Neutrophil (primary cell): Measurements from ENCODE around the gene PUS7L.

ENCODE experiments used
- H3K27ac ChIP-seq: fragments of 200-600 bp; sonication (generic); 2 replicates; pipeline ENCODE4 v1.5.1; 2016; ENCODE audit warnings: mild to moderate bottlenecking, moderate library complexity
- H3K27me3 ChIP-seq: fragments of 200-600 bp; sonication (generic); 2 replicates; pipeline ENCODE4 v1.6.0; 2016; ENCODE audit warnings: mild to moderate bottlenecking
- H3K36me3 ChIP-seq: fragments of 200-600 bp; sonication (generic); 2 replicates; pipeline ENCODE4 v1.5.1; 2017
- H3K4me1 ChIP-seq, 2 experiments: fragments of 200-600 bp in 1 of 2; sonication (generic) in 1 of 2; 1 replicate in 1 of 2; 2 replicates in 1 of 2; pipeline versions ENCODE4 v1.5.1 to v1.6.1; 2013 to 2016; ENCODE audit warnings: low read depth in 1 of 2, low read length in 1 of 2, mild to moderate bottlenecking in 1 of 2, moderate library complexity in 1 of 2; ENCODE audit not compliant: control insufficient read depth in 1 of 2, insufficient read depth in 1 of 2
- H3K4me3 ChIP-seq, 2 experiments: fragments of 200-600 bp in 1 of 2; sonication (generic) in 1 of 2; 1 replicate in 1 of 2; 2 replicates in 1 of 2; pipeline ENCODE4 v1.5.1; 2013 to 2016; ENCODE audit warnings: low read depth in 1 of 2, low read length in 1 of 2, mild to moderate bottlenecking in 1 of 2, moderate library complexity in 1 of 2
- H3K9me3 ChIP-seq: fragments of 200-600 bp; sonication (generic); 2 replicates; pipeline ENCODE4 v1.5.1; 2016
- CTCF ChIP-seq: fragments of 200-600 bp; sonication (generic); IDR thresholded peaks from 2 replicates; pipeline ENCODE4 v1.5.1; 2016; ENCODE audit warnings: antibody characterized with exemption

PUS7L gene

GRCh38 chr12:43797561-43798217, 39.1 kb upstream of the PUS7L start:
- Histone ChIP-seq H3K4me3 (no peak overlapping the region), H3K9me3 (no peaks in the 10 kb centered on the region), H3K4me1 (peaks cover 0 to 1% of the 10 kb centered on the region in 2 experiments), H3K36me3 (peaks cover 95% of the 10 kb centered on the region), H3K27me3 (no peaks in the 10 kb centered on the region), H3K27ac (no peak overlapping the region)
- TF ChIP-seq CTCF: no peak

- peaks cover 86% of the 10 kb centered on the region for H3K36me3 ChIP-seq
- TF ChIP-seq CTCF: no peak
Observed at GRCh38 chr12:43795716-43796280, 37.2 kb upstream of the PUS7L start.

GRCh38 chr12:43789941-43790340, 31.4 kb upstream of the PUS7L start:
- TF ChIP-seq CTCF: no peak
- H3K27me3 ChIP-seq: no peaks in the 10 kb centered on the region
- H3K9me3 ChIP-seq: no peaks in the 10 kb centered on the region
- peaks cover 70% of the 10 kb centered on the region for H3K36me3 ChIP-seq
- no peaks in the 10 kb centered on the region for H3K4me1 ChIP-seq
- H3K27ac ChIP-seq: no peak overlapping the region
- H3K4me3 ChIP-seq: no peak overlapping the region

More at GRCh38 chr12:43795716-43796280, 37.2 kb upstream of the PUS7L start:
- no peaks in the 10 kb centered on the region for H3K4me1 ChIP-seq
- no peaks in the 10 kb centered on the region for H3K9me3 ChIP-seq
- no peaks in the 10 kb centered on the region for H3K27me3 ChIP-seq
- H3K4me3 ChIP-seq: no peak overlapping the region
- no peak overlapping the region for H3K27ac ChIP-seq

- no peaks in the 10 kb centered on the region for H3K27me3 ChIP-seq
- no peak for TF ChIP-seq CTCF
- no peaks in the 10 kb centered on the region for H3K4me1 ChIP-seq
- no peak overlapping the region for H3K27ac ChIP-seq
- no peaks in the 10 kb centered on the region for H3K9me3 ChIP-seq
- peaks cover 73% of the 10 kb centered on the region for H3K36me3 ChIP-seq
- H3K4me3 ChIP-seq: no peak overlapping the region
Observed at GRCh38 chr12:43786899-43787693, 28.5 kb upstream of the PUS7L start.

- Histone ChIP-seq H3K27ac (no peak overlapping the region), H3K4me3 (no peak overlapping the region), H3K27me3 (no peaks in the 10 kb centered on the region), H3K4me1 (no peaks in the 10 kb centered on the region), H3K36me3 (peaks cover 99% of the 10 kb centered on the region), H3K9me3 (no peaks in the 10 kb centered on the region)
- TF ChIP-seq CTCF: no peak
Observed at GRCh38 chr12:43776498-43776897, 17.9 kb upstream of the PUS7L start.
